Panc1 (cell line): ENCODE measurements around the gene PTTG1.

ENCODE experiments used
- CTCF ChIP-seq: fragments of 450-650 bp; IDR thresholded peaks from 2 replicates; pipeline ENCODE4 v1.5.1; 2017; ENCODE audit warnings: mild to moderate bottlenecking
- POLR2AphosphoS5 ChIP-seq: IDR thresholded peaks from 2 replicates; pipeline ENCODE4 v1.6.1; 2012; ENCODE audit warnings: mild to moderate bottlenecking, low read depth, low read length, moderate library complexity
- SIN3A ChIP-seq: IDR thresholded peaks from 2 replicates; pipeline ENCODE4 v1.6.1; 2012; ENCODE audit warnings: low read depth, mild to moderate bottlenecking, low read length, moderate library complexity, borderline replicate concordance; ENCODE audit not compliant: insufficient read depth
- TCF7L2 ChIP-seq: IDR thresholded peaks from 2 replicates; pipeline ENCODE4 v1.6.1; 2011; ENCODE audit warnings: mild to moderate bottlenecking, low read depth, low read length, inconsistent platforms
- TF ChIP-seq, protein P1 (sequence below), 2 experiments: IDR thresholded peaks; 2 replicates each; pipeline ENCODE4 v1.6.1; 2011 to 2012; ENCODE audit warnings: low read depth in 2 of 2, control low read depth in 1 of 2, low read length in 1 of 2, mild to moderate bottlenecking in 1 of 2, moderate library complexity in 1 of 2; ENCODE audit not compliant: insufficient read depth in 1 of 2

DNA sequence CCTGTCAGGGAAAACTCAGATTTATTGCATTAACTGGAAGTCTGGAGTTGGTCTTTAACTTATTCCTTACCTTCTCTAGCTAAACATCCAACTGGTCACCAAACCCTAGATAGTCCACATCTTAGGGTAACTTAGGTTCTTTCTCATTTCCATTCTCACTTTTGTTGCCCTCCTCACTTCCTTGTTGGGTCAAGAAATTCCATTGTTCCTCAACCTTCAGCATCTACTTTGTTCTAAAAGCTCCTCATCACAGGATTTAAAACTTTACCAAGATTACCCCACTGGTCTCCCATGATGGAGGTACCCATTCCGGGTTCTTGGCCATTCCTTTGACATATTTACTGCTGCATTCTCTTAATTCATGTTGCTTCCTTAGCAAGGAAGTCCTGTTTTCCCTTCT is 32.1 kb downstream of the PTTG1 start:
- TF ChIP-seq CTCF = no peak
- TF ChIP-seq, protein P1, sequence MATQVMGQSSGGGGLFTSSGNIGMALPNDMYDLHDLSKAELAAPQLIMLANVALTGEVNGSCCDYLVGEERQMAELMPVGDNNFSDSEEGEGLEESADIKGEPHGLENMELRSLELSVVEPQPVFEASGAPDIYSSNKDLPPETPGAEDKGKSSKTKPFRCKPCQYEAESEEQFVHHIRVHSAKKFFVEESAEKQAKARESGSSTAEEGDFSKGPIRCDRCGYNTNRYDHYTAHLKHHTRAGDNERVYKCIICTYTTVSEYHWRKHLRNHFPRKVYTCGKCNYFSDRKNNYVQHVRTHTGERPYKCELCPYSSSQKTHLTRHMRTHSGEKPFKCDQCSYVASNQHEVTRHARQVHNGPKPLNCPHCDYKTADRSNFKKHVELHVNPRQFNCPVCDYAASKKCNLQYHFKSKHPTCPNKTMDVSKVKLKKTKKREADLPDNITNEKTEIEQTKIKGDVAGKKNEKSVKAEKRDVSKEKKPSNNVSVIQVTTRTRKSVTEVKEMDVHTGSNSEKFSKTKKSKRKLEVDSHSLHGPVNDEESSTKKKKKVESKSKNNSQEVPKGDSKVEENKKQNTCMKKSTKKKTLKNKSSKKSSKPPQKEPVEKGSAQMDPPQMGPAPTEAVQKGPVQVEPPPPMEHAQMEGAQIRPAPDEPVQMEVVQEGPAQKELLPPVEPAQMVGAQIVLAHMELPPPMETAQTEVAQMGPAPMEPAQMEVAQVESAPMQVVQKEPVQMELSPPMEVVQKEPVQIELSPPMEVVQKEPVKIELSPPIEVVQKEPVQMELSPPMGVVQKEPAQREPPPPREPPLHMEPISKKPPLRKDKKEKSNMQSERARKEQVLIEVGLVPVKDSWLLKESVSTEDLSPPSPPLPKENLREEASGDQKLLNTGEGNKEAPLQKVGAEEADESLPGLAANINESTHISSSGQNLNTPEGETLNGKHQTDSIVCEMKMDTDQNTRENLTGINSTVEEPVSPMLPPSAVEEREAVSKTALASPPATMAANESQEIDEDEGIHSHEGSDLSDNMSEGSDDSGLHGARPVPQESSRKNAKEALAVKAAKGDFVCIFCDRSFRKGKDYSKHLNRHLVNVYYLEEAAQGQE (IDR thresholded peaks at IDR 0.05; ENCODE audit: insufficient read depth in 1 of 2, low read depth in 2 of 2, low read length in 1 of 2) = no peak
- TF ChIP-seq POLR2AphosphoS5 = no peak
- TF ChIP-seq SIN3A = no peak
- TF ChIP-seq TCF7L2 = no peak
